Small intestine (tissue), 7 donors: Measurements from ENCODE around the gene SLC38A8. TPM values are rescaled to one million over a fixed set of nuclear protein-coding genes. Genes with fewer than 3 reads are reported as not detected.

Source experiments
- DNase-seq, 2 donors: peaks; one replicate each; pipeline versions ENCODE4 v3.0.0 to v3.0.0-alpha.2; 2013
- FAIRE-seq: peaks from 2 replicates; lab custom pipeline; 2012; peaks lifted over from hg19 to GRCh38; lab: Jason Lieb, UNC
- H3K27ac ChIP-seq, 3 donors: one replicate each; pipeline ENCODE4 v1.5.1; 2013; ENCODE audit warnings: low read length in 2 of 3, mild to moderate bottlenecking in 2 of 3, control low read depth in 1 of 3, inconsistent platforms in 1 of 3, low read depth in 1 of 3, moderate library complexity in 1 of 3
- H3K27me3 ChIP-seq, 3 donors: one replicate each; pipeline ENCODE4 v1.6.1; 2013; ENCODE audit warnings: low read length in 3 of 3, inconsistent platforms in 1 of 3; ENCODE audit not compliant: control insufficient read depth in 3 of 3, insufficient read depth in 3 of 3
- H3K36me3 ChIP-seq, 3 donors: one replicate each; pipeline ENCODE4 v1.6.1; 2013; ENCODE audit warnings: low read length in 3 of 3, inconsistent platforms in 1 of 3, low read depth in 1 of 3, mild to moderate bottlenecking in 1 of 3, moderate library complexity in 1 of 3; ENCODE audit not compliant: control insufficient read depth in 3 of 3, insufficient read depth in 2 of 3
- H3K4me1 ChIP-seq, 3 donors: one replicate each; pipeline ENCODE4 v1.6.1; 2013; ENCODE audit warnings: low read length in 2 of 3, inconsistent platforms in 1 of 3, low read depth in 1 of 3, mild to moderate bottlenecking in 1 of 3, moderate library complexity in 1 of 3; ENCODE audit not compliant: control insufficient read depth in 3 of 3, insufficient read depth in 2 of 3
- H3K4me3 ChIP-seq, 3 donors: one replicate each; pipeline ENCODE4 v1.5.1; 2013; ENCODE audit warnings: low read length in 3 of 3, control low read depth in 1 of 3, inconsistent platforms in 1 of 3, low read depth in 1 of 3, mild to moderate bottlenecking in 1 of 3, moderate library complexity in 1 of 3
- H3K9me3 ChIP-seq, 2 donors: one replicate each; pipeline ENCODE4 v1.6.1; 2013; ENCODE audit warnings: low read depth in 1 of 2, low read length in 1 of 2; ENCODE audit not compliant: control insufficient read depth in 2 of 2, insufficient read depth in 1 of 2
- WGBS, 3 donors: extraction: QIAGEN DNeasy Blood & Tissue Kit; methylation state at CpG; one replicate each; pipeline ENCODE4 v1.1.7; 2013; 5-methylcytosine and 5-hydroxymethylcytosine counted together
- polyA plus RNA-seq, 4 donors: library from polyadenylated mRNA; stranded (reverse) in 3 of 4; unstranded in 1 of 4; fragments of 200-250 nt in 3 of 4; fragments of 120-200 nt in 1 of 4; gene quantifications; one replicate each; pipeline versions ENCODE4 v1.2.1 to v1.2.3, GENCODE V29; 2013
- donor health status: healthy with polysubstance abuse.
- donor health status: control.
- donor health status: control.
- donor health status: Bipolar disorder and iron deficiency.
- donor health status: healthy.

The SLC38A8 gene
- polyA plus RNA-seq, 4 donors, result 0.33 TPM; not detected in 3

GRCh38 chr16:84026606-84027005 lies 16.0 kb downstream of the SLC38A8 start:
- Histone ChIP-seq H3K4me1 (peaks cover 0 to 7% (median 0%) of the 10 kb centered on the region in 3 donors), H3K27me3 (no peaks in the 10 kb centered on the region), H3K9me3 (peaks cover 0 to 7% of the 10 kb centered on the region in 2 donors), H3K36me3 (no peaks in the 10 kb centered on the region), H3K27ac (no peak overlapping the region), H3K4me3 (no peak overlapping the region)
- DNase-seq, result no peak
- 87 to 89% (median 88%) methylated on average over 10 of the region's 10 CpGs for WGBS, 3 donors
- FAIRE-seq, result no peak

GRCh38 chr16:84024854-84025253 lies 17.7 kb downstream of the SLC38A8 start:
- no peaks in the 10 kb centered on the region for H3K27me3 ChIP-seq
- WGBS, 3 donors, result 51 to 72% (median 72%) methylated on average over 9 of the region's 9 CpGs
- H3K4me3 ChIP-seq, result no peak overlapping the region
- no peaks in the 10 kb centered on the region for H3K36me3 ChIP-seq
- FAIRE-seq, result no peak
- DNase-seq, result no peak
- H3K4me1 ChIP-seq, result peaks cover 0 to 7% (median 0%) of the 10 kb centered on the region in 3 donors
- H3K27ac ChIP-seq, result no peak overlapping the region
- peaks cover 0 to 18% of the 10 kb centered on the region in 2 donors for H3K9me3 ChIP-seq

- DNase-seq (no peak), FAIRE-seq (no peak)
- Histone ChIP-seq H3K27me3 (no peaks in the 10 kb centered on the region), H3K4me1 (peaks cover 0 to 7% (median 0%) of the 10 kb centered on the region in 3 donors), H3K36me3 (no peaks in the 10 kb centered on the region), H3K9me3 (peaks cover 0 to 24% of the 10 kb centered on the region in 2 donors), H3K27ac (no peak overlapping the region), H3K4me3 (no peak overlapping the region)
- 79 to 88% (median 83%) methylated on average over 11 of the region's 11 CpGs for WGBS, 3 donors
These were observed 20.0 kb downstream of the SLC38A8 start for GRCh38 chr16:84022644-84023043.

GRCh38 chr16:84021488-84021887 lies 21.1 kb downstream of the SLC38A8 start:
- H3K9me3 ChIP-seq, result peaks cover 0 to 24% of the 10 kb centered on the region in 2 donors
- no peaks in the 10 kb centered on the region for H3K36me3 ChIP-seq
- DNase-seq (no peak), FAIRE-seq (no peak)
- 76 to 93% (median 89%) methylated on average over 5 of the region's 5 CpGs for WGBS, 3 donors
- H3K27me3 ChIP-seq, result no peaks in the 10 kb centered on the region
- H3K4me3 ChIP-seq, result no peak overlapping the region
- peaks cover 0 to 7% (median 0%) of the 10 kb centered on the region in 3 donors for H3K4me1 ChIP-seq
- H3K27ac ChIP-seq, result no peak overlapping the region

DNA sequence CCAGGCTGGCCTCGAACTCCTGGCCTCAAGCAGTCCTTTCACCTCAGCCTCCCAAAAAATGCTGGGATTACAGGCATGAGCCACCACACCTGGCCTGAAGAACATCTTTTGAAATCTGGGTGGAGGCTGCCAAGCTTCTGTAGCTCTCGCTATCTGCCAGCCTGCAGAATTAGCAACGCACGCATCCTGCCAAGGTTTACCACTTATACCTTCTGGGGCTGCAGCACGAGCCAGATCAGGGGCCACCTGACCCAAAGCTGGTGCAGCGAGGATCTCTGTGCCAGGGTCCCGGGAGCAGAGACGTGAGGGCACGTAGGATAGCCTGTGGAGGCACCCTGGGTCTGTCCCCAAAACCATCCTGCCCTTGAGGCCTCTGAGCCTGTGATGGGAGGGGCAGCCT lies 22.2 kb downstream of the SLC38A8 start:
- Histone ChIP-seq H3K27ac (no peak overlapping the region), H3K27me3 (no peaks in the 10 kb centered on the region), H3K4me1 (peaks cover 0 to 7% (median 0%) of the 10 kb centered on the region in 3 donors), H3K36me3 (no peaks in the 10 kb centered on the region), H3K4me3 (no peak overlapping the region), H3K9me3 (peaks cover 0 to 24% of the 10 kb centered on the region in 2 donors)
- FAIRE-seq (no peak), DNase-seq (no peak)
- WGBS, 3 donors, result 87 to 92% (median 88%) methylated on average over 9 of the region's 9 CpGs

GRCh38 chr16:84018710-84019109 lies 23.9 kb downstream of the SLC38A8 start:
- Histone ChIP-seq H3K27me3 (peaks cover 0 to 3% (median 0%) of the 10 kb centered on the region in 3 donors), H3K4me3 (no peak overlapping the region), H3K9me3 (peaks cover 0 to 26% of the 10 kb centered on the region in 2 donors), H3K4me1 (peaks cover 0 to 3% (median 0%) of the 10 kb centered on the region in 3 donors), H3K36me3 (no peaks in the 10 kb centered on the region), H3K27ac (no peak overlapping the region)
- DNase-seq, result no peak
- 86 to 92% (median 91%) methylated on average over 4 of the region's 4 CpGs for WGBS, 3 donors
- FAIRE-seq, result no peak

DNA sequence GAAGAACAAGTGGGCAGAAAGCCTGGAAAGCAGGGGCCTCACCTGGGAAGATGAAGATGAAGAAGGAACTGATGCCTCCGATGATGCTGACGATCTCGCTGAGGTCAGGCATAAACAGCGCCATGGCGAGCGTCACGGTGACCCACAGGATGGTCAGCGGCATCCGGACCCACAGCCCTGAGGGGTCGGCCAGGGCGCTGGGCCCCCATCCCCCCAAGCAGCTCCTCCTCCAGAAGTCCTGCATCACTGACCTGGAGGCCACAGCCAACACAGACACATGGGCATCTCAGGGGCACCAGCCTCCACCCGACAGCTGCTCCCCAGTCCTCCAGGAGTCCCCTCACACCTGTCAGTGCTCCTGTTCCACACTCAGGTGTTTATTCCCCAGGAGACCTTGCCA lies 26.1 kb downstream of the SLC38A8 start:
- Histone ChIP-seq H3K4me1 (no peaks in the 10 kb centered on the region), H3K9me3 (peaks cover 0 to 20% of the 10 kb centered on the region in 2 donors), H3K4me3 (no peak overlapping the region), H3K27me3 (peaks cover 0 to 3% (median 0%) of the 10 kb centered on the region in 3 donors), H3K36me3 (no peaks in the 10 kb centered on the region), H3K27ac (no peak overlapping the region)
- 93 to 96% (median 93%) methylated on average over 12 of the region's 12 CpGs for WGBS, 3 donors
- FAIRE-seq, result no peak
- no peak for DNase-seq

GRCh38 chr16:84015399-84015798 lies 27.2 kb downstream of the SLC38A8 start:
- 79 to 86% (median 81%) methylated on average over 12 of the region's 12 CpGs for WGBS, 3 donors
- H3K4me3 ChIP-seq, result no peak overlapping the region
- H3K4me1 ChIP-seq, result no peaks in the 10 kb centered on the region
- FAIRE-seq, result no peak
- H3K9me3 ChIP-seq, result peaks cover 0 to 12% of the 10 kb centered on the region in 2 donors
- no peaks in the 10 kb centered on the region for H3K36me3 ChIP-seq
- peaks cover 0 to 3% (median 0%) of the 10 kb centered on the region in 3 donors for H3K27me3 ChIP-seq
- DNase-seq, result no peak
- no peak overlapping the region for H3K27ac ChIP-seq
